Choroid plexus epithelial cell (primary cell): ENCODE measurements around the gene NHLRC4.

ENCODE experiments used
- DNase-seq: peaks from one replicate; pipeline ENCODE4 v3.0.0-alpha.2; 2010; ENCODE audit warnings: low read depth
- H3K4me3 ChIP-seq: 2 replicates; pipeline ENCODE4 v1.5.1; 2011; ENCODE audit warnings: low read depth, mild to moderate bottlenecking, control low read depth, low read length, moderate library complexity
- CTCF ChIP-seq: conservative IDR thresholded peaks from 2 replicates; pipeline ENCODE4 v1.5.1; 2011; ENCODE audit warnings: low read depth, mild to moderate bottlenecking, control low read depth, inconsistent platforms, low read length, moderate library complexity

NHLRC4 gene

GRCh38 chr16:549544-550263 is 17.1 kb upstream of the NHLRC4 start:
- no peak for DNase-seq
- no peak overlapping the region for H3K4me3 ChIP-seq
- TF ChIP-seq CTCF: peak; percentile 10

DNA sequence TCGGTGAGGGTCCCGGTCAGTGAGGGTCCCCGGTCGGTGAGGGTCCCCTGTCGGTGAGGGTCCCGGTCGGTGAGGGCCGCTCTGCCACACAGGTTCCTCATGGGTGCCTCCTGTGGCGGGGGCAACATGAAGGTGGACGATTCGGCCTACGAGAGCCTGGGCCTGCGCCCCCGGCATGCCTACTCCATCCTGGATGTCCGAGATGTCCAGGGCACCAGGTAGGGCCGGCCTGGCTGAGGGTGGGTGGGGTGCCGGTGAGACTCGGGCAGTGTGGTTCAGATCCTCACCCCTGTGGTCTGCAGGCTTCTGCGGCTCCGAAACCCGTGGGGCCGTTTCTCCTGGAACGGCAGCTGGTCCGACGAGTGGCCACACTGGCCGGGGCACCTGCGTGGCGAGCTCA is 15.6 kb upstream of the NHLRC4 start:
- no peak for TF ChIP-seq CTCF
- no peak overlapping the region for H3K4me3 ChIP-seq
- DNase-seq: no peak

- DNase-seq: no peak
- H3K4me3 ChIP-seq: no peak overlapping the region
- TF ChIP-seq CTCF: no peak
These were observed 14.6 kb upstream of the NHLRC4 start for GRCh38 chr16:552171-552570.

GRCh38 chr16:553601-554296 is 13.1 kb upstream of the NHLRC4 start:
- TF ChIP-seq CTCF: no peak
- DNase-seq: no peak
- no peak overlapping the region for H3K4me3 ChIP-seq

DNA sequence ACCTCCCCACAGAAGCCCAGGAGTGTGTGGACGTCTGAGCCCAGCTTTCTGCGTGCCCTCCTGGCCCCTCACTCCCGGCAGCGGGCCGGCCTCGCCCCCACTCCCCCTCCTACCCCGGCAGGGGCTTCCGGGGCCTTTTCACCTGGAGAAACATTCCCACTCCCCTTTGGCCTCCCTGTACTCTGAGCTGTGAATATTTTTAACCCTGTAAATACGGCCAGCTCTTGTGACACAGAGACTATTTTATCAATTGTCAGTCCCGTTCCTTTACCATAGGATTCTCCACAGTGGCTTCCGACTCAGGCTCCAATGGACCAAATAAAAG is 12.5 kb upstream of the NHLRC4 start:
- no peak for TF ChIP-seq CTCF
- no peak overlapping the region for H3K4me3 ChIP-seq
- no peak for DNase-seq

GRCh38 chr16:554640-555365 is 12.0 kb upstream of the NHLRC4 start:
- H3K4me3 ChIP-seq: no peak overlapping the region
- no peak for DNase-seq
- TF ChIP-seq CTCF: no peak
